Ishikawa (cell line): Measurements from ENCODE around the gene ZNF32.

Source experiments
- CEBPB ChIP-seq: IDR thresholded peaks from 2 replicates; pipeline ENCODE4 v1.6.1; 2012
- CREB1 ChIP-seq: IDR thresholded peaks from 2 replicates; pipeline ENCODE4 v1.6.1; 2012; ENCODE audit warnings: low read depth
- EGR1 ChIP-seq: IDR thresholded peaks from 2 replicates; pipeline ENCODE4 v1.6.1; 2012
- EP300 ChIP-seq: IDR thresholded peaks from 2 replicates; pipeline ENCODE4 v1.6.1; 2012; ENCODE audit warnings: borderline replicate concordance
- FOXM1 ChIP-seq: IDR thresholded peaks from 2 replicates; pipeline ENCODE4 v1.6.1; 2012; ENCODE audit warnings: low read depth, borderline replicate concordance
- MAX ChIP-seq: IDR thresholded peaks from 2 replicates; pipeline ENCODE4 v1.6.1; 2012
- NFIC ChIP-seq: IDR thresholded peaks from 2 replicates; pipeline ENCODE4 v1.6.1; 2012
- RAD21 ChIP-seq: IDR thresholded peaks from 2 replicates; pipeline ENCODE4 v1.6.1; 2012; ENCODE audit warnings: low read depth
- REST ChIP-seq: IDR thresholded peaks from 2 replicates; pipeline ENCODE4 v1.6.1; 2012; ENCODE audit warnings: low read depth, mild to moderate bottlenecking
- TAF1 ChIP-seq: IDR thresholded peaks from 2 replicates; pipeline ENCODE4 v1.6.1; 2012; ENCODE audit warnings: low read depth, mild to moderate bottlenecking
- TCF12 ChIP-seq: IDR thresholded peaks from 2 replicates; pipeline ENCODE4 v1.6.1; 2012; ENCODE audit warnings: low read depth
- TEAD4 ChIP-seq: IDR thresholded peaks from 2 replicates; pipeline ENCODE4 v1.6.1; 2012
- USF1 ChIP-seq: IDR thresholded peaks from 2 replicates; pipeline ENCODE4 v1.6.1; 2012
- YY1 ChIP-seq: IDR thresholded peaks from 2 replicates; pipeline ENCODE4 v1.6.1; 2012; ENCODE audit warnings: low read depth
- ZBTB7A ChIP-seq: IDR thresholded peaks from 2 replicates; pipeline ENCODE4 v1.6.1; 2012; ENCODE audit warnings: low read depth

ZNF32 gene

GRCh38 chr10:43681721-43682120 lies 33.0 kb upstream of the ZNF32 start:
- no peak for TF ChIP-seq NFIC
- no peak for TF ChIP-seq TEAD4
- no peak for TF ChIP-seq REST
- TF ChIP-seq USF1 = no peak
- TF ChIP-seq EP300 = no peak
- TF ChIP-seq TCF12 = no peak
- TF ChIP-seq CEBPB = no peak
- no peak for TF ChIP-seq RAD21
- TF ChIP-seq CREB1 = no peak
- no peak for TF ChIP-seq EGR1
- no peak for TF ChIP-seq ZBTB7A

- no peak for TF ChIP-seq FOXM1
- no peak for TF ChIP-seq YY1
- no peak for TF ChIP-seq TEAD4
- no peak for TF ChIP-seq USF1
- TF ChIP-seq REST = no peak
- no peak for TF ChIP-seq CREB1
Measured at GRCh38 chr10:43681220-43681619, 32.5 kb upstream of the ZNF32 start.

GRCh38 chr10:43680035-43680434 lies 31.4 kb upstream of the ZNF32 start:
- TF ChIP-seq TCF12 (no peak), EGR1 (no peak), CREB1 (no peak), USF1 (no peak), EP300 (no peak), CEBPB (no peak), TAF1 (no peak), NFIC (no peak), ZBTB7A (no peak), FOXM1 (no peak), MAX (no peak), REST (no peak), TEAD4 (no peak), RAD21 (no peak), YY1 (no peak)

- TF ChIP-seq MAX (peak; percentile 72), REST (no peak), NFIC (peak; percentile 78), TAF1 (no peak)
Measured at GRCh38 chr10:43679509-43679908, 30.8 kb upstream of the ZNF32 start.
